K562 (cell line): ENCODE results near the gene GCSH. TPM values are rescaled to one million over a fixed set of nuclear protein-coding genes. Genes with fewer than 3 reads are reported as not detected.

Source experiments
- BHLHE40 ChIP-seq: IDR thresholded peaks from 2 replicates; pipeline ENCODE4 v1.6.1; 2011; ENCODE audit warnings: low read length, improper control_type of control experiment
- DMBX1 ChIP-seq: fragments of 250-450 bp; sonication (Bioruptor Pico); IDR thresholded peaks from 2 replicates; pipeline ENCODE4 v1.8.0; 2022; ENCODE audit warnings: inconsistent platforms, mild to moderate bottlenecking, moderate library complexity, borderline replicate concordance
- JUND ChIP-seq, 2 experiments: IDR thresholded peaks; 2 replicates in 1 of 2; 3 replicates in 1 of 2; pipeline ENCODE4 v1.6.1; 2011; ENCODE audit warnings: borderline replicate concordance in 2 of 2, low read depth in 2 of 2, low read length in 2 of 2, improper control_type of control experiment in 1 of 2, missing biosample characterization in 1 of 2, missing genetic modification characterization in 1 of 2, missing genetic modification reagents in 1 of 2
- MYNN ChIP-seq, 2 experiments: sonication (generic); formaldehyde crosslinking in 1 of 2; IDR thresholded peaks; 2 replicates each; pipeline versions ENCODE4 v1.5.0 to v1.6.1; 2016 to 2020; ENCODE audit warnings: antibody characterized with exemption in 1 of 2, missing genetic modification reagents in 1 of 2
- NCOR1 ChIP-seq: fragments of 450-650 bp; IDR thresholded peaks from 2 replicates; pipeline ENCODE4 v1.6.1; 2016; ENCODE audit warnings: mild to moderate bottlenecking, moderate library complexity
- NEUROD1 ChIP-seq: fragments of 150-350 bp; IDR thresholded peaks from 2 replicates; pipeline ENCODE4 v1.6.1; 2014; ENCODE audit warnings: borderline replicate concordance, low read length, low read depth; ENCODE audit not compliant: partially characterized antibody
- NR2C2 ChIP-seq, 2 experiments: fragments of 200-800 bp in 1 of 2; sonication (Bioruptor generic) in 1 of 2; sonication (generic) in 1 of 2; formaldehyde crosslinking in 1 of 2; IDR thresholded peaks; 2 replicates each; pipeline versions ENCODE4 v1.6.1 to v1.8.0; 2016 to 2022; ENCODE audit warnings: mild to moderate bottlenecking in 1 of 2, missing compliant biosample characterization in 1 of 2, missing genetic modification characterization in 1 of 2, missing genetic modification reagents in 1 of 2
- PHF20 ChIP-seq: fragments of 450-650 bp; IDR thresholded peaks from 2 replicates; pipeline ENCODE4 v1.6.1; 2018; ENCODE audit not compliant: partially characterized antibody
- PKNOX1 ChIP-seq: fragments of 450-650 bp; IDR thresholded peaks from 2 replicates; pipeline ENCODE4 v1.6.1; 2016
- POLR3G ChIP-seq: IDR thresholded peaks from 2 replicates; pipeline ENCODE4 v1.6.1; 2011; ENCODE audit not compliant: insufficient read length, insufficient replicate concordance; ENCODE audit errors: extremely low read depth
- RNF219 ChIP-seq: fragments of 250-450 bp; sonication (Bioruptor Pico); IDR thresholded peaks from 2 replicates; pipeline ENCODE4 v1.5.0; 2022; ENCODE audit warnings: mild to moderate bottlenecking
- SRSF1 ChIP-seq: fragments of 200-400 bp; formaldehyde crosslinking; IDR thresholded peaks from 2 replicates; pipeline ENCODE4 v1.6.1; 2017; ENCODE audit warnings: mild to moderate bottlenecking, low read depth, low read length, moderate library complexity
- TEAD1 ChIP-seq, 2 experiments: fragments of 450-650 bp in 1 of 2; sonication (generic) in 1 of 2; formaldehyde crosslinking; IDR thresholded peaks; 2 replicates each; pipeline versions ENCODE4 v1.4.0 to v1.8.0; 2020 to 2022; ENCODE audit warnings: mild to moderate bottlenecking in 2 of 2, missing genetic modification reagents in 1 of 2
- ZBTB2 ChIP-seq: fragments of 450-650 bp; IDR thresholded peaks from 2 replicates; pipeline ENCODE4 v1.6.1; 2016; ENCODE audit warnings: antibody characterized with exemption
- ZNF324 ChIP-seq: fragments of 250-450 bp; sonication (Bioruptor Pico); IDR thresholded peaks from 2 replicates; pipeline ENCODE4 v1.4.0; 2020; ENCODE audit warnings: mild to moderate bottlenecking
- ZNF764 ChIP-seq: fragments of 250-450 bp; sonication (Bioruptor Pico); IDR thresholded peaks from 2 replicates; pipeline ENCODE4 v1.4.0; 2020; ENCODE audit warnings: low read depth, mild to moderate bottlenecking, moderate library complexity
- polyA plus RNA-seq, 8 experiments: library from polyadenylated mRNA; depleted of rRNA in 4 of 8; stranded (reverse) in 5 of 8; unstranded in 3 of 8; fragments of >200 nt; fragmentation: Nextera tagmentation in 2 of 8; fragmentation: Illumina TruSeq in 1 of 8; extraction: Ambion mirVana in 2 of 8; extraction: Trizol in 1 of 8; gene quantifications; 2 replicates each; pipeline versions ENCODE4 v1.2.1 to v1.2.3, GENCODE V29; 2011 to 2014; ENCODE audit warnings: inconsistent platforms in 1 of 8, missing spikeins in 1 of 8
- total RNA-seq, 7 experiments: library from RNA; depleted of rRNA in 6 of 7; stranded (reverse); fragments of >200 nt in 6 of 7; fragmentation: Illumina TruSeq in 2 of 7; extraction: Trizol in 2 of 7; gene quantifications; 2 replicates each; pipeline versions ENCODE4 v1.2.1 to v1.2.3, GENCODE V29; 2011 to 2021; ENCODE audit warnings: low replicate concordance in 1 of 7

The GCSH gene
- total and polyA plus RNA-seq, 9 of the 15 experiments (the other 6 are each of a cell fraction or from before 2014, with no cell fraction given), result 35.0 to 121 (median 89.0) TPM

GRCh38 chr16:81097230-81097629, 1.0 kb upstream of the GCSH start (continued):
- TF ChIP-seq POLR3G, result no peak
- no peak for TF ChIP-seq BHLHE40
- no peak for TF ChIP-seq MYNN (IDR thresholded peaks at IDR 0.05)
- TF ChIP-seq MYNN (CRISPR knock-in tag; IDR thresholded peaks at IDR 0.05), result no peak
- no peak for TF ChIP-seq RNF219 (CRISPR knock-in tag)
- TF ChIP-seq JUND (IDR thresholded peaks at IDR 0.05; ENCODE audit: borderline replicate concordance, low read depth, low read length), result peak; percentile 29; the same call in 1 of the 2 replicates
- no peak for TF ChIP-seq JUND (tag; IDR thresholded peaks at IDR 0.05; ENCODE audit: borderline replicate concordance, low read depth, low read length)
- no peak for TF ChIP-seq PHF20
- no peak for TF ChIP-seq TEAD1 (CRISPR knock-in tag; IDR thresholded peaks at IDR 0.05)
- no peak for TF ChIP-seq ZNF764 (CRISPR knock-in tag)
- TF ChIP-seq NR2C2 (CRISPR knock-in tag; IDR thresholded peaks at IDR 0.05), result no peak
- 0 out of 2 replicates have a peak, but pooled peaks have one; percentile 33 for TF ChIP-seq NR2C2 (tag; IDR thresholded peaks at IDR 0.05)
- 0 out of 2 replicates have a peak, but pooled peaks have one; percentile 51 for TF ChIP-seq DMBX1 (CRISPR knock-in tag)
- peak; percentile 28 for TF ChIP-seq NEUROD1
- TF ChIP-seq PKNOX1, result no peak
- no peak for TF ChIP-seq SRSF1
- no peak for TF ChIP-seq ZBTB2
- no peak for TF ChIP-seq NCOR1
- no peak for TF ChIP-seq ZNF324 (CRISPR knock-in tag)
